GM21526 (cell line): ENCODE results near the gene PICALM.

Experiments
- ATAC-seq: cut with Tn5 transposase; IDR thresholded peaks from one replicate; pipeline ENCODE4 v1.9.1; 2021; ENCODE audit warnings: moderate library complexity; ENCODE audit not compliant: unreplicated experiment, low FRiP score

PICALM gene

GRCh38 chr11:86052693-86053641 is 15.9 kb downstream of the PICALM start:
- no peak for ATAC-seq

GRCh38 chr11:86050196-86050709 is 18.6 kb downstream of the PICALM start:
- ATAC-seq, result no peak

- no peak for ATAC-seq
These were observed 21.5 kb downstream of the PICALM start for GRCh38 chr11:86047275-86047991.

GRCh38 chr11:86046116-86046515 is 22.8 kb downstream of the PICALM start:
- no peak for ATAC-seq

GRCh38 chr11:86043765-86044503 is 24.9 kb downstream of the PICALM start:
- ATAC-seq, result no peak

GRCh38 chr11:86041975-86042378 is 26.9 kb downstream of the PICALM start:
- ATAC-seq, result peak; percentile 62

- no peak for ATAC-seq
These were observed 27.7 kb downstream of the PICALM start for GRCh38 chr11:86040919-86041850.

GRCh38 chr11:86039094-86039493 is 29.8 kb downstream of the PICALM start:
- no peak for ATAC-seq

- no peak for ATAC-seq
These were observed 31.1 kb downstream of the PICALM start for GRCh38 chr11:86037743-86038142.

GRCh38 chr11:86035920-86036319 is 33.0 kb downstream of the PICALM start:
- ATAC-seq, result no peak

- ATAC-seq, result no peak
These were observed 33.7 kb downstream of the PICALM start for GRCh38 chr11:86035164-86035563.

- ATAC-seq, result no peak
These were observed 34.2 kb downstream of the PICALM start for GRCh38 chr11:86034710-86035109.

GRCh38 chr11:86021377-86021776 is 47.5 kb downstream of the PICALM start:
- no peak for ATAC-seq

- no peak for ATAC-seq
These were observed 50.6 kb downstream of the PICALM start for GRCh38 chr11:86018249-86018648.

GRCh38 chr11:86016451-86016850 is 52.4 kb downstream of the PICALM start:
- ATAC-seq, result no peak

GRCh38 chr11:86015699-86016098 is 53.2 kb downstream of the PICALM start:
- ATAC-seq, result no peak

- ATAC-seq, result no peak
These were observed 54.7 kb downstream of the PICALM start for GRCh38 chr11:86014221-86014620.

- ATAC-seq, result no peak
These were observed 55.2 kb downstream of the PICALM start for GRCh38 chr11:86013713-86014112.

GRCh38 chr11:86011175-86011574 is 57.7 kb downstream of the PICALM start:
- ATAC-seq, result no peak

GRCh38 chr11:86003654-86004053 is 65.2 kb downstream of the PICALM start:
- no peak for ATAC-seq
